ENCODE data around the gene BRME1. TPM values are rescaled to one million over a fixed set of nuclear protein-coding genes. Genes with fewer than 3 reads are reported as not detected.

The BRME1 gene
- polyA plus RNA-seq, 1 donor (not counting 4 experiments of a cell fraction or from before 2014, with no cell fraction given): 0.22 TPM

DNA sequence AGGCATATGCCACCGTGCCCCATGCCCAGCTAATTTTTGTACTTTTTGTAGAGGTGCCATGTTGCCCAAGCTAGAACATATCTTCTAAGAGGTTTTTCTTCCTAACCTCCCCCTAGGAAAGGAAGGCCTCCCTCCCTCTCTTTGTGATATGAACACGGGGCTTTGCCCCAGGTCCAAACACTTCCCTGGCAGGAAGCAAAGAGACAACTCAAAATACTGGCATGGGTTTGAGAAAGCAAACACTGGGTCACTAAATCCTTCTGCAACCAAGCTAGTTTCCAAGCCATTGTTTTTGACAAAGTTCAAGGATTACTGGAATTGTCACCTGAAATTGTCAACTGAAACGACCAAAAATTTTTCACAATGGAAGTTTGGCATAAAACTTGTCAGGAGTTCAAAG lies 8.9 kb upstream of the BRME1 start:
- Histone ChIP-seq H3K27ac (ENCODE audit: control insufficient read depth, insufficient read depth, low read length) (no peak overlapping the region), H3K4me3 (ENCODE audit: control insufficient read depth in 2 of 3, extremely low read depth in 1 of 3, insufficient read depth in 2 of 3, low read depth in 1 of 3, low read length in 3 of 3) (no peak overlapping the region), H2AFZ (ENCODE audit: control insufficient read depth, low read length) (no peak overlapping the region), H3K4me2 (ENCODE audit: control insufficient read depth, extremely low read depth, insufficient read depth, low read depth, low read length) (no peak overlapping the region), H3K79me2 (ENCODE audit: control insufficient read depth, insufficient read depth, low read length) (no peaks in the 10 kb centered on the region), H3K9me1 (ENCODE audit: control insufficient read depth, extremely low read depth, insufficient read depth, low read length) (no peaks in the 10 kb centered on the region), H3K36me3 (ENCODE audit: control insufficient read depth in 2 of 2, extremely low read depth in 1 of 2, insufficient read depth in 2 of 2, low read length in 2 of 2) (peaks cover 15 to 18% of the 10 kb centered on the region in 2 experiments), H3K27me3 (ENCODE audit: control insufficient read depth, extremely low read depth, insufficient read depth, low read length) (no peaks in the 10 kb centered on the region), H3K4me1 (ENCODE audit: control insufficient read depth, extremely low read depth, insufficient read depth, low read length) (no peaks in the 10 kb centered on the region), H4K20me1 (ENCODE audit: control insufficient read depth, extremely low read depth, insufficient read depth, low read length) (no peaks in the 10 kb centered on the region), H3K9me3 (ENCODE audit: control insufficient read depth, low read depth, low read length) (no peaks in the 10 kb centered on the region), H3K9ac (ENCODE audit: control insufficient read depth, extremely low read depth, insufficient read depth, low read length) (no peak overlapping the region)
- dilution Hi-C loops (cut with MboI; ENCODE audit: extremely low pct_ligation_motif_present, low sequenced_read_pairs): no loop called here
- TF ChIP-seq, protein P1, sequence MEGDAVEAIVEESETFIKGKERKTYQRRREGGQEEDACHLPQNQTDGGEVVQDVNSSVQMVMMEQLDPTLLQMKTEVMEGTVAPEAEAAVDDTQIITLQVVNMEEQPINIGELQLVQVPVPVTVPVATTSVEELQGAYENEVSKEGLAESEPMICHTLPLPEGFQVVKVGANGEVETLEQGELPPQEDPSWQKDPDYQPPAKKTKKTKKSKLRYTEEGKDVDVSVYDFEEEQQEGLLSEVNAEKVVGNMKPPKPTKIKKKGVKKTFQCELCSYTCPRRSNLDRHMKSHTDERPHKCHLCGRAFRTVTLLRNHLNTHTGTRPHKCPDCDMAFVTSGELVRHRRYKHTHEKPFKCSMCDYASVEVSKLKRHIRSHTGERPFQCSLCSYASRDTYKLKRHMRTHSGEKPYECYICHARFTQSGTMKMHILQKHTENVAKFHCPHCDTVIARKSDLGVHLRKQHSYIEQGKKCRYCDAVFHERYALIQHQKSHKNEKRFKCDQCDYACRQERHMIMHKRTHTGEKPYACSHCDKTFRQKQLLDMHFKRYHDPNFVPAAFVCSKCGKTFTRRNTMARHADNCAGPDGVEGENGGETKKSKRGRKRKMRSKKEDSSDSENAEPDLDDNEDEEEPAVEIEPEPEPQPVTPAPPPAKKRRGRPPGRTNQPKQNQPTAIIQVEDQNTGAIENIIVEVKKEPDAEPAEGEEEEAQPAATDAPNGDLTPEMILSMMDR (optimal IDR thresholded peaks at IDR 0.05 in 1 of 3, IDR thresholded peaks at IDR 0.05 in 1 of 3, conservative IDR thresholded peaks at IDR 0.05 in 1 of 3; ENCODE audit: extremely low read depth in 1 of 3, insufficient read depth in 2 of 3, low read length in 3 of 3): no peak
- TF ChIP-seq EZH2 (IDR thresholded peaks at IDR 0.05; ENCODE audit: low read length): no peak
- no peak for FAIRE-seq
- DNase-seq (ENCODE audit: low read depth, low spot score): no peak

DNA sequence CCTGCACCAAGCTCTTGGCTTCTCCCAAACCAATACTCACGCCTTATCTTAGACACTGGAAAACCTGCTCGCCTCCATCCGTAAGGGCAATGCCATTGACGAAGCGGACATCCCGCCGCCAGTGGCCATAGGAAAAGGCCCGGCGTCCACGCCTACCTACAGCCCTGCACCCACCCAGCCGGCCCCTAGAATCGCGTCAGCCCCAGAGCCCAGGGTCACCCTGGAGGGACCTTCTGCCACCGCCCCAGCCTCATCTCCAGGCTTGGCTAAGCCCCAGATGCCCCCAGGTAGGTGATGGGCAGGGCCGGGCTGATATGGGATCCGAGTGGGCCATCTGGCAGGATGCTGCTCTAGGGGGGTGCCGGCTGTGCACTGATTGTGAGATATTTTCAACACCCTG lies 7.4 kb upstream of the BRME1 start:
- dilution Hi-C loops (cut with MboI; ENCODE audit: extremely low pct_ligation_motif_present, low sequenced_read_pairs): no loop called here
- Histone ChIP-seq H3K9me1 (ENCODE audit: control insufficient read depth, extremely low read depth, insufficient read depth, low read length) (no peaks in the 10 kb centered on the region), H4K20me1 (ENCODE audit: control insufficient read depth, extremely low read depth, insufficient read depth, low read length) (no peaks in the 10 kb centered on the region), H3K4me3 (ENCODE audit: control insufficient read depth in 2 of 3, extremely low read depth in 1 of 3, insufficient read depth in 2 of 3, low read depth in 1 of 3, low read length in 3 of 3) (no peak overlapping the region), H3K9me3 (ENCODE audit: control insufficient read depth, low read depth, low read length) (no peaks in the 10 kb centered on the region), H2AFZ (ENCODE audit: control insufficient read depth, low read length) (no peak overlapping the region), H3K9ac (ENCODE audit: control insufficient read depth, extremely low read depth, insufficient read depth, low read length) (no peak overlapping the region), H3K27me3 (ENCODE audit: control insufficient read depth, extremely low read depth, insufficient read depth, low read length) (no peaks in the 10 kb centered on the region), H3K36me3 (ENCODE audit: control insufficient read depth in 2 of 2, extremely low read depth in 1 of 2, insufficient read depth in 2 of 2, low read length in 2 of 2) (peaks cover 17 to 18% of the 10 kb centered on the region in 2 experiments), H3K4me2 (ENCODE audit: control insufficient read depth, extremely low read depth, insufficient read depth, low read depth, low read length) (no peak overlapping the region), H3K27ac (ENCODE audit: control insufficient read depth, insufficient read depth, low read length) (no peak overlapping the region), H3K4me1 (ENCODE audit: control insufficient read depth, extremely low read depth, insufficient read depth, low read length) (no peaks in the 10 kb centered on the region), H3K79me2 (ENCODE audit: control insufficient read depth, insufficient read depth, low read length) (no peaks in the 10 kb centered on the region)
- TF ChIP-seq, protein P1 (optimal IDR thresholded peaks at IDR 0.05 in 1 of 3, IDR thresholded peaks at IDR 0.05 in 1 of 3, conservative IDR thresholded peaks at IDR 0.05 in 1 of 3; ENCODE audit: extremely low read depth in 1 of 3, insufficient read depth in 2 of 3, low read length in 3 of 3): no peak
- FAIRE-seq: no peak
- DNase-seq (ENCODE audit: low read depth, low spot score): no peak
